ENCODE data around the gene TRIM29.

DNA sequence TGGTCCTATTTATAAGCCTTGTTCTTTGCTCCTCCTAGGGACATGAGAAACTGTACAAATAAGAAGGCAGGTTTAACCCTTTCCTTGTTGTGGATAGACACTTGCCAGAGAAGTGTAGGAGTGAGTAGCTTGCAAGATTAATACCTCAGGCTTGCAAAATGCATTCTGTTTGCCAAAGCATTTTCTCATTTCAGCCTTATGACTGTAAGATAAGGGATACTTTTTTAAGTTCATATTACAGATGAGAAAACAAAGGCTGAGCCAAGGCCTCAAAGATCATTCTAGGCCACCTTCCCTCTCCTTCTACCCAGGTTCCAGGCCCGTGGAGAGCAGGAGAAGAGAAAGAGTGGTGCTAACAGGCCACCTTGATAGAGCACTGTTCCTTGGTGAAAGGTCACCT lies 46.8 kb downstream of the TRIM29 start:
- no peak for TF ChIP-seq ZNF8 (CRISPR knock-in tag; IDR thresholded peaks at IDR 0.05)
- TF ChIP-seq ZFP3 (CRISPR knock-in tag; IDR thresholded peaks at IDR 0.05), result no peak
- TF ChIP-seq TOX (CRISPR knock-in tag; IDR thresholded peaks at IDR 0.05; ENCODE audit: borderline replicate concordance), result no peak

Measured in SK-N-SH treated with all-trans-retinoic acid at 6 μM for 48 hours (cell line).